ENCODE measurements around the gene CBX1. TPM values are rescaled to one million over a fixed set of nuclear protein-coding genes. Genes with fewer than 3 reads are reported as not detected.

The CBX1 gene
- total RNA-seq, 2 donors from 2014 or later: 173 to 230 TPM

GRCh38 chr17:48106802-48107136, 5.5 kb upstream of the CBX1 start:
- Mint-ChIP-seq H3K27ac (no peak overlapping the region), H3K4me3 (peak overlapping the region; percentile 90), H3K4me1 (peaks cover 20% of the 10 kb centered on the region), H3K9me3 (no peaks in the 10 kb centered on the region), H3K27me3 (ENCODE audit: insufficient read depth) (peaks cover 18% of the 10 kb centered on the region), H3K36me3 (ENCODE audit: low read depth) (no peaks in the 10 kb centered on the region)
- Histone ChIP-seq H3K4me1 (ENCODE audit: control insufficient read depth, insufficient read depth, low read length) (no peaks in the 10 kb centered on the region), H3K4me3 (ENCODE audit: low read length) (peak overlapping the region; percentile 98), H3K27me3 (ENCODE audit: control insufficient read depth, insufficient read depth, low read length, poor library complexity, severe bottlenecking) (no peaks in the 10 kb centered on the region), H3K27ac (ENCODE audit: low read depth, low read length) (no peak overlapping the region), H3K9ac (ENCODE audit: extremely low read depth, low read length, poor library complexity, severe bottlenecking) (peak overlapping the region; percentile 80), H3K9me3 (ENCODE audit: control insufficient read depth, low read length) (no peaks in the 10 kb centered on the region), H3K36me3 (ENCODE audit: control insufficient read depth, insufficient read depth, low read length) (no peaks in the 10 kb centered on the region)
- DNase-seq: no peak
- TF ChIP-seq, protein P1, sequence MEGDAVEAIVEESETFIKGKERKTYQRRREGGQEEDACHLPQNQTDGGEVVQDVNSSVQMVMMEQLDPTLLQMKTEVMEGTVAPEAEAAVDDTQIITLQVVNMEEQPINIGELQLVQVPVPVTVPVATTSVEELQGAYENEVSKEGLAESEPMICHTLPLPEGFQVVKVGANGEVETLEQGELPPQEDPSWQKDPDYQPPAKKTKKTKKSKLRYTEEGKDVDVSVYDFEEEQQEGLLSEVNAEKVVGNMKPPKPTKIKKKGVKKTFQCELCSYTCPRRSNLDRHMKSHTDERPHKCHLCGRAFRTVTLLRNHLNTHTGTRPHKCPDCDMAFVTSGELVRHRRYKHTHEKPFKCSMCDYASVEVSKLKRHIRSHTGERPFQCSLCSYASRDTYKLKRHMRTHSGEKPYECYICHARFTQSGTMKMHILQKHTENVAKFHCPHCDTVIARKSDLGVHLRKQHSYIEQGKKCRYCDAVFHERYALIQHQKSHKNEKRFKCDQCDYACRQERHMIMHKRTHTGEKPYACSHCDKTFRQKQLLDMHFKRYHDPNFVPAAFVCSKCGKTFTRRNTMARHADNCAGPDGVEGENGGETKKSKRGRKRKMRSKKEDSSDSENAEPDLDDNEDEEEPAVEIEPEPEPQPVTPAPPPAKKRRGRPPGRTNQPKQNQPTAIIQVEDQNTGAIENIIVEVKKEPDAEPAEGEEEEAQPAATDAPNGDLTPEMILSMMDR (conservative IDR thresholded peaks at IDR 0.05): no peak
- WGBS, 2 experiments (ENCODE audit: insufficient coverage in 1 of 2, insufficient read length in 1 of 2): 60 to 61% methylated on average over 13 of the region's 13 CpGs

- no peak for DNase-seq
- no peak overlapping the region for H3K4me3 Mint-ChIP-seq
- Histone ChIP-seq H3K4me3 (ENCODE audit: low read length) (no peak overlapping the region), H3K36me3 (ENCODE audit: control insufficient read depth, insufficient read depth, low read length) (no peaks in the 10 kb centered on the region), H3K27me3 (ENCODE audit: control insufficient read depth, insufficient read depth, low read length, poor library complexity, severe bottlenecking) (no peaks in the 10 kb centered on the region), H3K27ac (ENCODE audit: low read depth, low read length) (no peak overlapping the region), H3K9me3 (ENCODE audit: control insufficient read depth, low read length) (no peaks in the 10 kb centered on the region), H3K4me1 (ENCODE audit: control insufficient read depth, insufficient read depth, low read length) (no peaks in the 10 kb centered on the region), H3K9ac (ENCODE audit: extremely low read depth, low read length, poor library complexity, severe bottlenecking) (no peak overlapping the region)
- peaks cover 18% of the 10 kb centered on the region for H3K27me3 Mint-ChIP-seq (ENCODE audit: insufficient read depth)
- no peaks in the 10 kb centered on the region for H3K9me3 Mint-ChIP-seq
- H3K36me3 Mint-ChIP-seq (ENCODE audit: low read depth): peaks cover 2% of the 10 kb centered on the region
- 91 to 100% methylated on average over 5 to 7 of the region's 7 CpGs for WGBS, 2 experiments (ENCODE audit: insufficient coverage in 1 of 2, insufficient read length in 1 of 2)
- peaks cover 9% of the 10 kb centered on the region for H3K4me1 Mint-ChIP-seq
- TF ChIP-seq, protein P1 (conservative IDR thresholded peaks at IDR 0.05): no peak
- no peak overlapping the region for H3K27ac Mint-ChIP-seq
Observed at GRCh38 chr17:48104440-48104839, 3.2 kb upstream of the CBX1 start.

- H3K36me3 Mint-ChIP-seq (ENCODE audit: low read depth): peaks cover 9% of the 10 kb centered on the region
- peaks cover 9% of the 10 kb centered on the region for H3K36me3 ChIP-seq (ENCODE audit: control insufficient read depth, insufficient read depth, low read length)
- H3K27ac Mint-ChIP-seq: no peak overlapping the region
- peaks cover 18% of the 10 kb centered on the region for H3K27me3 Mint-ChIP-seq (ENCODE audit: insufficient read depth)
- WGBS, 2 experiments (ENCODE audit: insufficient coverage in 1 of 2, insufficient read length in 1 of 2): 95 to 96% methylated on average over 12 to 14 of the region's 14 CpGs
- no peak for DNase-seq
- peak overlapping the region; percentile 100 for H3K4me3 Mint-ChIP-seq
- no peaks in the 10 kb centered on the region for H3K4me1 ChIP-seq (ENCODE audit: control insufficient read depth, insufficient read depth, low read length)
- TF ChIP-seq, protein P1 (conservative IDR thresholded peaks at IDR 0.05): no peak
- H3K9me3 ChIP-seq (ENCODE audit: control insufficient read depth, low read length): no peaks in the 10 kb centered on the region
- H3K4me3 ChIP-seq (ENCODE audit: low read length): no peak overlapping the region
- H3K9me3 Mint-ChIP-seq: no peaks in the 10 kb centered on the region
- no peak overlapping the region for H3K9ac ChIP-seq (ENCODE audit: extremely low read depth, low read length, poor library complexity, severe bottlenecking)
- peaks cover 3% of the 10 kb centered on the region for H3K4me1 Mint-ChIP-seq
- H3K27ac ChIP-seq (ENCODE audit: low read depth, low read length): no peak overlapping the region
- no peaks in the 10 kb centered on the region for H3K27me3 ChIP-seq (ENCODE audit: control insufficient read depth, insufficient read depth, low read length, poor library complexity, severe bottlenecking)
Observed at GRCh38 chr17:48102798-48103715, 1.8 kb upstream of the CBX1 start.
